Right atrium auricular region (tissue), 2 donors: ENCODE data around the gene LPIN1. TPM values are rescaled to one million over a fixed set of nuclear protein-coding genes. Genes with fewer than 3 reads are reported as not detected.

ENCODE experiments used
- DNase-seq: peaks from one replicate; pipeline ENCODE4 v3.0.0-alpha.2; 2019; ENCODE audit warnings: low spot score
- H3K27ac ChIP-seq, 2 donors: fragments of 200-600 bp; sonication (generic); 1 replicate in 1 of 2; 2 replicates in 1 of 2; pipeline ENCODE4 v1.5.1; 2016 to 2019
- H3K27me3 ChIP-seq, 2 donors: fragments of 200-600 bp; sonication (generic); one replicate each; pipeline versions ENCODE4 v1.5.1 to v1.6.0; 2017 to 2019
- H3K36me3 ChIP-seq: fragments of 200-600 bp; sonication (generic); one replicate; pipeline ENCODE4 v1.5.1; 2016
- H3K4me1 ChIP-seq, 2 donors: fragments of 200-600 bp; sonication (generic); one replicate each; pipeline versions ENCODE4 v1.5.1 to v1.6.0; 2017 to 2019
- H3K4me3 ChIP-seq, 2 donors: fragments of 200-600 bp; sonication (generic); 1 replicate in 1 of 2; 2 replicates in 1 of 2; pipeline ENCODE4 v1.5.1; 2017 to 2019; ENCODE audit warnings: mild to moderate bottlenecking in 1 of 2, moderate library complexity in 1 of 2
- H3K9me3 ChIP-seq, 2 donors: fragments of 200-600 bp; sonication (generic); one replicate each; pipeline ENCODE4 v1.5.1; 2019
- total RNA-seq, 2 donors: library from RNA; depleted of rRNA; stranded (reverse); fragments of >200 nt; gene quantifications; one replicate each; pipeline ENCODE4 v1.1.0, GENCODE V29; 2016
- TF ChIP-seq, protein P1 (sequence below), 2 donors: fragments of 200-600 bp; sonication (generic); IDR thresholded peaks; one replicate each; pipeline ENCODE4 v1.5.1; 2019; ENCODE audit warnings: antibody characterized with exemption in 2 of 2

LPIN1 gene
- total RNA-seq, 2 donors from 2014 or later = 21.0 to 27.4 TPM

DNA sequence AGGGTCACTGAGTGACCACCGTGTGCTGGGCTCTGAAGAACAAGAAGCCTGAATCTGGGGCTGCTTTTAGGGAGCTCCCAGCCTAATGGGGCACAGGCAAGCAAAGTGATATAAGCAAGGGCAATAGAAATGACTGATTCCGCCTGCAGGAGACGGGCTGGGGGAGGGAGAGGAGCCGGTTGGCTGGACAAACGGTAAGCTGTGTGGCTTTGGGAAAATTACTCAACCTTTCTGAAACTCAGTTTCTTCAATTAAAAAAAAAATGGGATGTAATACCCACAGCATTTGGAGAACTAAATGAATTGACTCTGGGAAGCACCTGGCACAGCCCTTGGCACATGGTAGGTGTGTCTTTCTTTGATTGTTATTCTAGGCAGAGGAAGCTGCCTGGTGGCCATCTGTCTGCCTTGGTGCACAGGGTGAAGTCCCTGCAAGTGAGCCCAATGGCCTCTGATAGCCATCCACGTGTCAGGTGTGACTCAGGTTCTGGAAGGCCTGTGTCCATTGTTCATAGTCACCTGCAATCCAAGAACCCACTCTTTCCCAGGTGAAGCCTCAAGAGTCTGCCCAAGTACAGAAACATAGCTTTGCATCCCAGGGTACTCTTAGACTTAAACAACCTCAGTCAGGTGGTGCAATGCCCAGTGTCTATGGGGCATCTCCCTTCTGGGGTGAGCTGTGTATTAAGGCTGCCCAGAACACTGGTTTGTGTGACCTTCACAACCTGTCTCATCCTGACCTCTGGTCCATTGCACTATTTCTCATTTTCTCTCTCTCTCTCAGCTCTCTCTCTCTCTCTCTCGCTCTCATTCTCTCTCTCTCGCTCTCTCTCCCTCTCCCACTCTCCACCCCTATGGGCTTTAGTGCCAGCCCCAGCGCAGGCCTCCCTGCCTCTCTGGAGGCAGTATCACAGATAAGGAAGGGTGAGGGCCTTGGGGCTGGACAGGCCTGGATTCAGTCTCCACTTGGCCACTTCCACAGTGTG, 46.5 kb upstream of the LPIN1 start:
- Histone ChIP-seq H3K27ac (no peak overlapping the region), H3K4me3 (no peak overlapping the region), H3K4me1 (peaks cover 0 to 26% of the 10 kb centered on the region in 2 donors), H3K36me3 (no peaks in the 10 kb centered on the region), H3K9me3 (no peaks in the 10 kb centered on the region), H3K27me3 (no peaks in the 10 kb centered on the region)
- TF ChIP-seq, protein P1, sequence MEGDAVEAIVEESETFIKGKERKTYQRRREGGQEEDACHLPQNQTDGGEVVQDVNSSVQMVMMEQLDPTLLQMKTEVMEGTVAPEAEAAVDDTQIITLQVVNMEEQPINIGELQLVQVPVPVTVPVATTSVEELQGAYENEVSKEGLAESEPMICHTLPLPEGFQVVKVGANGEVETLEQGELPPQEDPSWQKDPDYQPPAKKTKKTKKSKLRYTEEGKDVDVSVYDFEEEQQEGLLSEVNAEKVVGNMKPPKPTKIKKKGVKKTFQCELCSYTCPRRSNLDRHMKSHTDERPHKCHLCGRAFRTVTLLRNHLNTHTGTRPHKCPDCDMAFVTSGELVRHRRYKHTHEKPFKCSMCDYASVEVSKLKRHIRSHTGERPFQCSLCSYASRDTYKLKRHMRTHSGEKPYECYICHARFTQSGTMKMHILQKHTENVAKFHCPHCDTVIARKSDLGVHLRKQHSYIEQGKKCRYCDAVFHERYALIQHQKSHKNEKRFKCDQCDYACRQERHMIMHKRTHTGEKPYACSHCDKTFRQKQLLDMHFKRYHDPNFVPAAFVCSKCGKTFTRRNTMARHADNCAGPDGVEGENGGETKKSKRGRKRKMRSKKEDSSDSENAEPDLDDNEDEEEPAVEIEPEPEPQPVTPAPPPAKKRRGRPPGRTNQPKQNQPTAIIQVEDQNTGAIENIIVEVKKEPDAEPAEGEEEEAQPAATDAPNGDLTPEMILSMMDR (IDR thresholded peaks at IDR 0.05) = no peak
- no peak for DNase-seq

DNA sequence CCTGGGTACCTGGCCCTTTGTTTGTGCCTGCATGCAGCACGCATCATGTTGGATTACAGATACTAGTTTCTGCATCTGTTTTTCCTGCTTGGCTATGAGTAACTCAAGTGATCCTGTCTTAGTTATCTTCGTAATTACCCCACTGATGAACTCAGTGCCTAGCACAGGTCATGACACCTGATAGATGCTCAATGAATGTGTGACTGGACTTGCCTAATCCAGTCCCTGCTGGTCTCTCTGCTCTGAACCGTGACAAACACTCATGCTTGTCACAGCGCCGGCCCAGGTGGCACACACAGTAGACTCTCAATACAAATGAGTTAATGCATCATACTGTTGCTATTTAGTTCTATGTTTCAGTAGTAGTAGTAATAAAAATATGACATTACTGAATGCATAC, 45.2 kb upstream of the LPIN1 start:
- no peaks in the 10 kb centered on the region for H3K9me3 ChIP-seq
- peaks cover 0 to 26% of the 10 kb centered on the region in 2 donors for H3K4me1 ChIP-seq
- H3K36me3 ChIP-seq = no peaks in the 10 kb centered on the region
- DNase-seq = no peak
- H3K4me3 ChIP-seq = no peak overlapping the region
- no peaks in the 10 kb centered on the region for H3K27me3 ChIP-seq
- H3K27ac ChIP-seq = no peak overlapping the region
- TF ChIP-seq, protein P1 (IDR thresholded peaks at IDR 0.05) = no peak

DNA sequence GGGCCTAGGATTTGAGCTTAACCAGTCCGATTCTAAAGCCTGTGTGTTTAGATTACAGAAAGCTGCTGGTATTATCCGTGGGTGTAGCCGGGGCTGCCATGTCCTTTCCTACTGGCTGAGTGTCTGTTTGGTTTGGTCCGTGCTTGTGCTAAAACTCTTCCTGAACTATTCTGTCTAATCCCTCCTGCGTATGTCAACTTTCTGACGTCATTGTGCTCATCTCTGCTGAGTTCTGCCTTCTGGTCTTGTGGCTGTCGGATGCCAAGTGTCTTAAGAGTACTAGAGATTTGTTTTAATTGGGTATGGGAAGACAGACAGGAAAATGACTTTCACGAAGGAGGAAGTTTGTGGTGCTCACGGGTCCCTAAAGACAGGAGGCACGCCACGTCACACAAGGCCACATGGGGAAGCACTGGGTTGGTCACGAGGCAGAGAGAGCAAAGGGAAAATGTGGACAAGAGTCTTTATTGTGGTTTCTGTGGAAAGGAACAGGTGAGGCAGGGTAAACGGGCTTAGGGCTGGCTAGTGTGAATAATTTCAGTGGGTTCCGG, 44.6 kb upstream of the LPIN1 start:
- Histone ChIP-seq H3K4me1 (peaks cover 0 to 22% of the 10 kb centered on the region in 2 donors), H3K36me3 (no peaks in the 10 kb centered on the region), H3K9me3 (no peaks in the 10 kb centered on the region), H3K4me3 (no peak overlapping the region), H3K27ac (no peak overlapping the region), H3K27me3 (no peaks in the 10 kb centered on the region)
- DNase-seq = no peak
- TF ChIP-seq, protein P1 (IDR thresholded peaks at IDR 0.05) = no peak

DNA sequence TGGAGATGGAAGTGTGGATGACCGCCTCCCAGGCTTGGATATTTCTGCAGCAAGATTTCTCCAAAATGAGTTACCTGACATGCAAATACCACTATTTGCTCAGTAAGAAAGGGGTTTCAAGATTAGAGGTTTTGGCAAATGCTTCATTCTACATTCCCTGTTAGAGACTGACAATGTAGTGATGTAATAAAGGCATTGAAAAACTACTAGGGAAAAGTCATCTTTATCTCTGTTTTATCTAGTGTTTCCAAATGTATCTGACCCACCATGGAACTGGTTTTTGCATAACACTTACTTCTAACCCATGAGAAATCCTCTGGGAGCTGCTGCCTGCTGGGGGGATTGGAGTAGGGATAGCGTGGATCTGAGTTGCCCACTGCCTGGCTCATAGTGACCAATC, 43.5 kb upstream of the LPIN1 start:
- Histone ChIP-seq H3K36me3 (no peaks in the 10 kb centered on the region), H3K4me1 (peaks cover 0 to 10% of the 10 kb centered on the region in 2 donors), H3K4me3 (no peak overlapping the region), H3K27ac (no peak overlapping the region), H3K27me3 (no peaks in the 10 kb centered on the region), H3K9me3 (no peaks in the 10 kb centered on the region)
- no peak for DNase-seq
- TF ChIP-seq, protein P1 (IDR thresholded peaks at IDR 0.05) = no peak

DNA sequence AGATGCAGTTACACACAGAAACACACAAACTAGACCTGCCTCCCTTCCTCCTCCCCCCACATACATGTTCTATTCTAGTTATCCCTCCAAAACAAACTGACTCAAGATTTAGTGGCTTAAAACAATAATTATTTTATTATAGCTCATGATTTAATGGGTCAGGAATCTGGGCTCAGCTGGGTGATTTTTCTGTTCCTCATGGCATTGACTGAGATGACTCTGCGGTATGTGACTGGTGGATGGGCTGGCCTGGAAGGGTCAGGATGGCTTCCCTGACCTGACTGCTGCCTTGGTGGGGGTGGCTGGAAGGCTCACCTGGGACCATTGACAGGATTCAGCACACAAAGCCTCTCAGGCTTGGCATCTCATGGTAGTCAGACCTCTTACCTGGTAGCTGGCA, 42.7 kb upstream of the LPIN1 start:
- Histone ChIP-seq H3K4me3 (no peak overlapping the region), H3K9me3 (no peaks in the 10 kb centered on the region), H3K36me3 (no peaks in the 10 kb centered on the region), H3K27ac (no peak overlapping the region), H3K4me1 (peaks cover 0 to 3% of the 10 kb centered on the region in 2 donors), H3K27me3 (no peaks in the 10 kb centered on the region)
- TF ChIP-seq, protein P1 (IDR thresholded peaks at IDR 0.05) = no peak
- no peak for DNase-seq
